ENCODE data around the gene AP2S1.

The AP2S1 gene

GRCh38 chr19:46844067-46844489 lies 6.6 kb downstream of the AP2S1 start:
- no peak overlapping the region for H3K4me3 ChIP-seq (ENCODE audit: low read depth in 1 of 2, low read length in 2 of 2)
- peaks cover 9 to 39% of the 10 kb centered on the region in 2 donors for H3K36me3 ChIP-seq (ENCODE audit: control insufficient read depth in 1 of 2, insufficient read depth in 2 of 2, low read length in 2 of 2)
- no peak overlapping the region for H3K9ac ChIP-seq (ENCODE audit: low read depth in 1 of 2, low read length in 2 of 2)
- no peaks in the 10 kb centered on the region for H3K9me3 ChIP-seq (ENCODE audit: control insufficient read depth in 1 of 2, low read length in 2 of 2)
- no peaks in the 10 kb centered on the region for H3K27me3 ChIP-seq (ENCODE audit: control insufficient read depth in 1 of 2, insufficient read depth in 2 of 2, low read length in 2 of 2)
- H3K27ac ChIP-seq (ENCODE audit: low read depth, low read length), result no peak overlapping the region
- peaks cover 0 to 9% of the 10 kb centered on the region in 2 donors for H3K4me1 ChIP-seq (ENCODE audit: control insufficient read depth in 1 of 2, insufficient read depth in 2 of 2, low read length in 2 of 2)

- Histone ChIP-seq H3K36me3 (ENCODE audit: control insufficient read depth in 1 of 2, insufficient read depth in 2 of 2, low read length in 2 of 2) (peaks cover 14 to 44% of the 10 kb centered on the region in 2 donors), H3K9me3 (ENCODE audit: control insufficient read depth in 1 of 2, low read length in 2 of 2) (no peaks in the 10 kb centered on the region), H3K4me3 (ENCODE audit: low read depth in 1 of 2, low read length in 2 of 2) (no peak overlapping the region), H3K4me1 (ENCODE audit: control insufficient read depth in 1 of 2, insufficient read depth in 2 of 2, low read length in 2 of 2) (peaks cover 0 to 9% of the 10 kb centered on the region in 2 donors), H3K27ac (ENCODE audit: low read depth, low read length) (no peak overlapping the region), H3K27me3 (ENCODE audit: control insufficient read depth in 1 of 2, insufficient read depth in 2 of 2, low read length in 2 of 2) (no peaks in the 10 kb centered on the region), H3K9ac (ENCODE audit: low read depth in 1 of 2, low read length in 2 of 2) (no peak overlapping the region)
Measured at GRCh38 chr19:46842791-46843190, 7.9 kb downstream of the AP2S1 start.

GRCh38 chr19:46841458-46842083 lies 9.1 kb downstream of the AP2S1 start:
- Histone ChIP-seq H3K36me3 (ENCODE audit: control insufficient read depth in 1 of 2, insufficient read depth in 2 of 2, low read length in 2 of 2) (peaks cover 9 to 46% of the 10 kb centered on the region in 2 donors), H3K27ac (ENCODE audit: low read depth, low read length) (peak overlapping the region; percentile 36), H3K9ac (ENCODE audit: low read depth in 1 of 2, low read length in 2 of 2) (no peak overlapping the region), H3K4me1 (ENCODE audit: control insufficient read depth in 1 of 2, insufficient read depth in 2 of 2, low read length in 2 of 2) (peaks cover 0 to 9% of the 10 kb centered on the region in 2 donors), H3K9me3 (ENCODE audit: control insufficient read depth in 1 of 2, low read length in 2 of 2) (no peaks in the 10 kb centered on the region), H3K4me3 (ENCODE audit: low read depth in 1 of 2, low read length in 2 of 2) (no peak overlapping the region), H3K27me3 (ENCODE audit: control insufficient read depth in 1 of 2, insufficient read depth in 2 of 2, low read length in 2 of 2) (no peaks in the 10 kb centered on the region)

- Histone ChIP-seq H3K27ac (ENCODE audit: low read depth, low read length) (no peak overlapping the region), H3K9ac (ENCODE audit: low read depth in 1 of 2, low read length in 2 of 2) (no peak overlapping the region), H3K4me3 (ENCODE audit: low read depth in 1 of 2, low read length in 2 of 2) (no peak overlapping the region), H3K27me3 (ENCODE audit: control insufficient read depth in 1 of 2, insufficient read depth in 2 of 2, low read length in 2 of 2) (no peaks in the 10 kb centered on the region), H3K4me1 (ENCODE audit: control insufficient read depth in 1 of 2, insufficient read depth in 2 of 2, low read length in 2 of 2) (peaks cover 0 to 9% of the 10 kb centered on the region in 2 donors), H3K36me3 (ENCODE audit: control insufficient read depth in 1 of 2, insufficient read depth in 2 of 2, low read length in 2 of 2) (peaks cover 9 to 40% of the 10 kb centered on the region in 2 donors), H3K9me3 (ENCODE audit: control insufficient read depth in 1 of 2, low read length in 2 of 2) (no peaks in the 10 kb centered on the region)
Measured at GRCh38 chr19:46840498-46840942, 10.1 kb downstream of the AP2S1 start.

- Histone ChIP-seq H3K9me3 (ENCODE audit: control insufficient read depth in 1 of 2, low read length in 2 of 2) (no peaks in the 10 kb centered on the region), H3K4me3 (ENCODE audit: low read depth in 1 of 2, low read length in 2 of 2) (no peak overlapping the region), H3K9ac (ENCODE audit: low read depth in 1 of 2, low read length in 2 of 2) (peak overlapping the region in 1 of 2 donors; percentile 9), H3K4me1 (ENCODE audit: control insufficient read depth in 1 of 2, insufficient read depth in 2 of 2, low read length in 2 of 2) (peaks cover 0 to 9% of the 10 kb centered on the region in 2 donors), H3K36me3 (ENCODE audit: control insufficient read depth in 1 of 2, insufficient read depth in 2 of 2, low read length in 2 of 2) (peaks cover 9 to 40% of the 10 kb centered on the region in 2 donors), H3K27ac (ENCODE audit: low read depth, low read length) (no peak overlapping the region), H3K27me3 (ENCODE audit: control insufficient read depth in 1 of 2, insufficient read depth in 2 of 2, low read length in 2 of 2) (no peaks in the 10 kb centered on the region)
Measured at GRCh38 chr19:46839752-46840497, 10.7 kb downstream of the AP2S1 start.

- no peaks in the 10 kb centered on the region for H3K9me3 ChIP-seq (ENCODE audit: control insufficient read depth in 1 of 2, low read length in 2 of 2)
- peaks cover 9 to 28% of the 10 kb centered on the region in 2 donors for H3K36me3 ChIP-seq (ENCODE audit: control insufficient read depth in 1 of 2, insufficient read depth in 2 of 2, low read length in 2 of 2)
- H3K9ac ChIP-seq (ENCODE audit: low read depth in 1 of 2, low read length in 2 of 2), result no peak overlapping the region
- no peak overlapping the region for H3K27ac ChIP-seq (ENCODE audit: low read depth, low read length)
- H3K4me3 ChIP-seq (ENCODE audit: low read depth in 1 of 2, low read length in 2 of 2), result no peak overlapping the region
- H3K27me3 ChIP-seq (ENCODE audit: control insufficient read depth in 1 of 2, insufficient read depth in 2 of 2, low read length in 2 of 2), result no peaks in the 10 kb centered on the region
- H3K4me1 ChIP-seq (ENCODE audit: control insufficient read depth in 1 of 2, insufficient read depth in 2 of 2, low read length in 2 of 2), result peaks cover 0 to 9% of the 10 kb centered on the region in 2 donors
Measured at GRCh38 chr19:46838160-46838559, 12.5 kb downstream of the AP2S1 start.

GRCh38 chr19:46834984-46835383 lies 15.7 kb downstream of the AP2S1 start:
- H3K9me3 ChIP-seq (ENCODE audit: control insufficient read depth in 1 of 2, low read length in 2 of 2), result no peaks in the 10 kb centered on the region
- no peak overlapping the region for H3K9ac ChIP-seq (ENCODE audit: low read depth in 1 of 2, low read length in 2 of 2)
- no peak overlapping the region for H3K4me3 ChIP-seq (ENCODE audit: low read depth in 1 of 2, low read length in 2 of 2)
- H3K27ac ChIP-seq (ENCODE audit: low read depth, low read length), result no peak overlapping the region
- H3K4me1 ChIP-seq (ENCODE audit: control insufficient read depth in 1 of 2, insufficient read depth in 2 of 2, low read length in 2 of 2), result peaks cover 0 to 5% of the 10 kb centered on the region in 2 donors
- H3K36me3 ChIP-seq (ENCODE audit: control insufficient read depth in 1 of 2, insufficient read depth in 2 of 2, low read length in 2 of 2), result peaks cover 5 to 18% of the 10 kb centered on the region in 2 donors
- no peaks in the 10 kb centered on the region for H3K27me3 ChIP-seq (ENCODE audit: control insufficient read depth in 1 of 2, insufficient read depth in 2 of 2, low read length in 2 of 2)

DNA sequence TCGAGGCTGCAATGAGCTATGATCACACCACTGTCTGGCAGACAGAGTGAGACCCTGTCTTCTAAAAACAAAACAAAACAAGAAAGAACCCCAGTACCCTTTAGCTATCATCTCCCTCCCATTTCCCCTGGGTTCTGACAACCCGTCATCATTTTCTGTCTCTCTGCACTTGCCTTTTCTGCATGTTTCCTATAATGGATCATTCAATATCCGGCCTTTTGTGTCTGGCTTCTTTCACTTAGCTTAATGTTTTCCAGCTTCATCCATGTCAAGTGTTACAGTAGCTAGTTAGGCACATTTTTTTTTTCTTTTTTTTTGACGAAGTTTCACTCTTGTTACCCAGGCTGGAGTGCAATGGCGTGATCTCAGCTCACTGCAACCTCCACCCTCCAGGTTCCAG lies 16.5 kb downstream of the AP2S1 start:
- no peaks in the 10 kb centered on the region for H3K9me3 ChIP-seq (ENCODE audit: control insufficient read depth in 1 of 2, low read length in 2 of 2)
- peaks cover 0 to 4% of the 10 kb centered on the region in 2 donors for H3K4me1 ChIP-seq (ENCODE audit: control insufficient read depth in 1 of 2, insufficient read depth in 2 of 2, low read length in 2 of 2)
- H3K36me3 ChIP-seq (ENCODE audit: control insufficient read depth in 1 of 2, insufficient read depth in 2 of 2, low read length in 2 of 2), result peaks cover 5 to 9% of the 10 kb centered on the region in 2 donors
- no peak overlapping the region for H3K27ac ChIP-seq (ENCODE audit: low read depth, low read length)
- H3K9ac ChIP-seq (ENCODE audit: low read depth in 1 of 2, low read length in 2 of 2), result no peak overlapping the region
- H3K27me3 ChIP-seq (ENCODE audit: control insufficient read depth in 1 of 2, insufficient read depth in 2 of 2, low read length in 2 of 2), result no peaks in the 10 kb centered on the region
- H3K4me3 ChIP-seq (ENCODE audit: low read depth in 1 of 2, low read length in 2 of 2), result no peak overlapping the region

- no peaks in the 10 kb centered on the region for H3K27me3 ChIP-seq (ENCODE audit: control insufficient read depth in 1 of 2, insufficient read depth in 2 of 2, low read length in 2 of 2)
- no peak overlapping the region for H3K9ac ChIP-seq (ENCODE audit: low read depth in 1 of 2, low read length in 2 of 2)
- H3K36me3 ChIP-seq (ENCODE audit: control insufficient read depth in 1 of 2, insufficient read depth in 2 of 2, low read length in 2 of 2), result peaks cover 0 to 1% of the 10 kb centered on the region in 2 donors
- H3K4me1 ChIP-seq (ENCODE audit: control insufficient read depth in 1 of 2, insufficient read depth in 2 of 2, low read length in 2 of 2), result peaks cover 0 to 4% of the 10 kb centered on the region in 2 donors
- no peak overlapping the region for H3K4me3 ChIP-seq (ENCODE audit: low read depth in 1 of 2, low read length in 2 of 2)
- no peaks in the 10 kb centered on the region for H3K9me3 ChIP-seq (ENCODE audit: control insufficient read depth in 1 of 2, low read length in 2 of 2)
- no peak overlapping the region for H3K27ac ChIP-seq (ENCODE audit: low read depth, low read length)
Measured at GRCh38 chr19:46830864-46831263, 19.8 kb downstream of the AP2S1 start.

DNA sequence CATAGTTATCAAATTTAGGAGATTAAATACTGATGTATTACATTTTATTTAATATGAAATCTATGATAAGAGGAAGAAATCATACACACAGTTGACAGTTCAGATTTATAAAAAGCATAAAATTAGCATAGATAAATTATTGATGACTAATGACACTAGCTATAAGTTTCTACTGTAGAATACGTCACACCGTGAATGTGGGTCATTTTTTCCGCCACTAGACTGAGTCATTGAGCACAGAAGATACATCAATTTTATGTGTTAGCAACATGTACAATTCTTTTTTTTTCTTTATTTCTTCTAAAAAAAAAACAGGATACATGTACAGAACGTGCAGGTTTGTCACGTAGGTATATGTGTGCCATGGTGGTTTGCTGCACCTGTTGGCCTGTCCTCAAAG lies 22.2 kb downstream of the AP2S1 start:
- Histone ChIP-seq H3K9ac (ENCODE audit: low read depth in 1 of 2, low read length in 2 of 2) (no peak overlapping the region), H3K27ac (ENCODE audit: low read depth, low read length) (no peak overlapping the region), H3K9me3 (ENCODE audit: control insufficient read depth in 1 of 2, low read length in 2 of 2) (no peaks in the 10 kb centered on the region), H3K27me3 (ENCODE audit: control insufficient read depth in 1 of 2, insufficient read depth in 2 of 2, low read length in 2 of 2) (no peaks in the 10 kb centered on the region), H3K4me1 (ENCODE audit: control insufficient read depth in 1 of 2, insufficient read depth in 2 of 2, low read length in 2 of 2) (peaks cover 0 to 4% of the 10 kb centered on the region in 2 donors), H3K36me3 (ENCODE audit: control insufficient read depth in 1 of 2, insufficient read depth in 2 of 2, low read length in 2 of 2) (no peaks in the 10 kb centered on the region), H3K4me3 (ENCODE audit: low read depth in 1 of 2, low read length in 2 of 2) (no peak overlapping the region)

All from duodenal mucosa (tissue), 2 donors.